Uterus (tissue), 4 donors: ENCODE measurements around the gene MYL11. TPM values are rescaled to one million over a fixed set of nuclear protein-coding genes. Genes with fewer than 3 reads are reported as not detected.
A peak's percentile ranks its signal among the peaks of the same experiment; 100 is the strongest.

ENCODE experiments used
- DNase-seq, 2 donors: peaks; one replicate each; pipeline ENCODE4 v3.0.0-alpha.2; 2019 to 2020
- H3K27ac ChIP-seq, 2 donors: fragments of 200-600 bp; sonication (generic); 1 replicate in 1 of 2; 2 replicates in 1 of 2; pipeline ENCODE4 v1.5.1; 2016 to 2018
- H3K27me3 ChIP-seq, 2 donors: fragments of 200-600 bp; sonication (generic); one replicate each; pipeline ENCODE4 v1.5.1; 2018 to 2019; ENCODE audit warnings: control low read depth in 1 of 2
- H3K36me3 ChIP-seq, 2 donors: fragments of 200-600 bp; sonication (generic); one replicate each; pipeline ENCODE4 v1.5.1; 2019; ENCODE audit warnings: control low read depth in 1 of 2
- H3K4me1 ChIP-seq, 2 donors: fragments of 200-600 bp; sonication (generic); one replicate each; pipeline ENCODE4 v1.5.1; 2018 to 2019; ENCODE audit warnings: control low read depth in 1 of 2
- H3K4me3 ChIP-seq, 2 donors: fragments of 200-600 bp; sonication (generic); 1 replicate in 1 of 2; 2 replicates in 1 of 2; pipeline ENCODE4 v1.5.1; 2018 to 2019; ENCODE audit warnings: mild to moderate bottlenecking in 1 of 2
- H3K9me3 ChIP-seq, 2 donors: fragments of 200-600 bp; sonication (generic); one replicate each; pipeline ENCODE4 v1.5.1; 2019; ENCODE audit warnings: control low read depth in 1 of 2
- CTCF ChIP-seq, 4 experiments: fragments of 200-600 bp in 2 of 4; fragments of 450-650 bp in 2 of 4; sonication (generic) in 2 of 4; IDR thresholded peaks; one replicate each; pipeline ENCODE4 v1.5.1; 2016 to 2019; ENCODE audit warnings: antibody characterized with exemption in 4 of 4, mild to moderate bottlenecking in 2 of 4, moderate library complexity in 1 of 4
- POLR2A ChIP-seq, 2 donors: fragments of 450-650 bp; IDR thresholded peaks; one replicate each; pipeline ENCODE4 v1.6.1; 2016; ENCODE audit warnings: antibody characterized with exemption in 2 of 2, mild to moderate bottlenecking in 1 of 2, moderate library complexity in 1 of 2
- intact Hi-C: fragments of 100-400 bp; cut with DNase I; formaldehyde crosslinking; loops from one replicate; pipeline ENCODE4 v1.15.1; 2023; ENCODE audit warnings: low total_unique reads
- total RNA-seq, 4 donors: library from RNA; depleted of rRNA in 3 of 4; stranded (reverse); fragments of >200 nt in 3 of 4; gene quantifications; one replicate each; pipeline versions ENCODE4 v1.1.0 to v1.2.4, GENCODE V29; 2014 to 2023
- donor health status: DM: yes; HTN: yes; CAD: no.

Gene MYL11
- total RNA-seq, 4 donors from 2014 or later, result 1.2 TPM; not detected in 3

GRCh38 chr16:30407102-30407803, 32.7 kb downstream of the MYL11 start, which contains the start of gene ZNF771:
Gene ZNF771, plus strand, starts transcription at chr16:30407606. Its CDS starts 448 bp downstream, at chr16:30408054.
- no peaks in the 10 kb centered on the region for H3K36me3 ChIP-seq
- H3K27ac ChIP-seq, result peak within 1 kb of the TSS; percentile 78 to 92
- peak; percentile 94 to 95 for DNase-seq
- peak within 1 kb of the TSS; percentile 71 to 75 for H3K4me3 ChIP-seq
- intact Hi-C loops, result no loop called here
- TF ChIP-seq POLR2A (IDR thresholded peaks at IDR 0.05), result peak; percentile 50 to 78
- no peak for TF ChIP-seq CTCF (IDR thresholded peaks at IDR 0.05)
- H3K27me3 ChIP-seq, result no peaks in the 10 kb centered on the region
- no peaks in the 10 kb centered on the region for H3K9me3 ChIP-seq
- H3K4me1 ChIP-seq, result peaks cover 9 to 13% of the 10 kb centered on the region in 2 donors

DNA sequence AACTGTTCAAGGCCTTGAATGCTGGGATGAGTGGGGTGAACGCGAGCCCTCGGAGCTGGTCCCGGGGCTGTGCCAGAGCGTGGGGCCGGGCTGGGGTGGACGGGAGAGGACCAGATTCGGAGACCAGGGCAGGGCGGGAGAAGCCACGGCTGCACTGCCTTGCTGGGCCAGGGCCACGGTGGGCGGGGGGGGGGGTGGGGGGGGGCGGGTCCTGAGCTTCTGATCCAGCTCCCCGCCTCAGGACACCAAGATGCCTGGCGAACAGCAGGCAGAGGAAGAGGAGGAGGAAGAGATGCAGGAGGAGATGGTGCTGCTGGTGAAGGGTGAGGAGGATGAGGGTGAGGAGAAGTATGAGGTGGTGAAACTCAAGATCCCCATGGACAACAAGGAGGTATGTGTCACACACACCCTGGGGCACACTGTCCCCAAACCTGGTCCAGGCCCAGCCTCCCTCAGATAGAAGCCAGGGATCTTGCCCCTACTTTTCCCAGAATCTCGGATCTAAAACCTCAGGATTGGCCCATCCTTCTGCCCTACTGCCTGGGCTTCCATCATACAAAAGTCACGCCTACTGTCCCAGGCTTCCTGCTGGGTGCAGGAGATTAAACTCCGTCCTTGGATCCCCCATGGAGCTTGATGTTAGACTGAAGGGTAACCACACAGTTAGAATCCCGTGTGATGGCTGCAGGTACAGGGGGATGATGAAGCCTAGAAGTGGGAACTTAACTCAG, 33.4 kb downstream of the MYL11 start:
- Histone ChIP-seq H3K9me3 (no peaks in the 10 kb centered on the region), H3K27me3 (no peaks in the 10 kb centered on the region), H3K4me3 (peak overlapping the region; percentile 71 to 75), H3K4me1 (peaks cover 9 to 13% of the 10 kb centered on the region in 2 donors), H3K36me3 (no peaks in the 10 kb centered on the region), H3K27ac (peak overlapping the region; percentile 78 to 92)
- no peak for DNase-seq
- intact Hi-C loops, result no loop called here
- TF ChIP-seq POLR2A (IDR thresholded peaks at IDR 0.05) (no peak), CTCF (IDR thresholded peaks at IDR 0.05) (no peak)

DNA sequence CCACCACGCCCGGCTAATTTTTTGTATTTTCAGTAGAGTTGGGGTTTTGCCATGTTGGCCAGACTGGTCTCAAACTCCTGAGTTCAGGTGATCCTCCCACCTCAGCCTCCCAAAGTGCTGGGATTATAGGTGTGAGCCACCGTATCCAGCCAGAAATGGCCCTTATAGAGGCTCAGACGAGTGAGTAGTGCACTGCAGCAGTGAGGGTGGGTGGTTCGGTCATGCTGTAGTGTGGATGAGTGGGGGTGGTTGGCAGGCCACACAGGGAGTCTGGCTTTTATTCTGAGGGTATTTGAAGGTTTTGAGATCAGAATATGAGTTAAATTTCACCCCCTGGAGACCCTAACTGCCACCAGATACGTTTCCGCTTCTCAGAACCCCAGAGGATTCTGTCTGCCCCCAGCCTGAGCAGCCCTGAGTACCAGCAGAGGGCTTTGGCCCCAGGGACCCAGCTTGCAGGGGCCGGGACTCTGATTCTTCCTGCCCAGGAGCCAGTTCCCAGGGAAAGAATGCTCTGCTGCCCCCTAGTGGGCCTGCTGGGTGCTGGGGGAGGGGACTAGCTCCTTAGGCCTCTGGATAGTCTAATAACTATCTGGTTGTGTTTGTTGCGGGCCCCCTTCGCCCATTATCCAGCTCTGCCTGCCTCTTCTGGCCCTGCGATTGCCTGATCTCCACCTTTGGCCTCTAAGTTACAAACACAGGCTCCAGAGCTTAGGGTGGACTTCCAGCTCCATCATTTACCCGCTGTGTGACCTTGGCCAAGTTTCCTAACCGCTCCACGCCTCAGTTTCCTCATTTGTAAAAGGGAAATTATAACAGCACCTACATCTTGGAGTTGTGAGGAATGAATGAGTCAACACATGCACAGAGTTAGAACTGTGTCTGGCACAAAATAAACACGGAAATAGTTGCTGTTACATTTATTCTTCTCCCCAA, 34.8 kb downstream of the MYL11 start:
- Histone ChIP-seq H3K36me3 (no peaks in the 10 kb centered on the region), H3K27me3 (no peaks in the 10 kb centered on the region), H3K27ac (peak overlapping the region; percentile 20 to 32), H3K9me3 (no peaks in the 10 kb centered on the region), H3K4me1 (peaks cover 9 to 13% of the 10 kb centered on the region in 2 donors), H3K4me3 (no peak overlapping the region)
- intact Hi-C loops, result no loop called here
- TF ChIP-seq POLR2A (IDR thresholded peaks at IDR 0.05) (no peak), CTCF (IDR thresholded peaks at IDR 0.05) (peak; percentile 90 to 95 (median 92))
- DNase-seq, result peak; percentile 90 to 91

DNA sequence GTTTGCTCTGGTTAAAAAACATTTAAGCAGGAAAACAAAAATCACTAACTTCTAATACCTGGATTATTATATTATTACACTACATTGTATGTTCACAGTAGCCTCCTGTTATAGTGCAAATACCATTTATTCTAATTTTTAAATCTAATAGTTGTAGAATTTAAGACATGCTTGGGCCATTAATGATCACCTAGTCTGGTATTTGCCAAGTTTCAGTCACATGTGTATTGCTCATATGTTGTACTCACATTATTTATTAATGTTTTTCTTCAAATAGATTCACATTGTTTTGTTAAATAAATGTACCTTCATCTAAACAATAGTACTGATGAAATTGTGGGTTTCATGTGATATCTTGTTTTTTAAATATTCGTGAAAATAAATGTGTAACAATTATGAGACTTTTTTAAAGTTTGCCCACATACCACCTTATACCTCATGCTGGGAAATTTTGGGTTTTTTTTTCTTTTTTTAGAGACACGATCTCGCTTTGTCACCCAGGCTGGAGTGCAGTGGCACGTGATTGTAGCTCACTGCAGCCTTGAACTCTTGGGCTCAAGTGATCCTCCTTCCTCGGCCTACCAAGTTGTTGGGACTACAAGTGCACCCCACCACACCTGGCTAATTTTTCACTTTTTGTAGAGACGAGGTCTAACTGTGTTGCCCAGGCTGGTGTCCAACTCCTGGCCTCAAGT, 38.7 kb downstream of the MYL11 start:
- Histone ChIP-seq H3K4me3 (no peak overlapping the region), H3K27ac (no peak overlapping the region), H3K9me3 (no peaks in the 10 kb centered on the region), H3K27me3 (no peaks in the 10 kb centered on the region), H3K36me3 (no peaks in the 10 kb centered on the region), H3K4me1 (peaks cover 9 to 10% of the 10 kb centered on the region in 2 donors)
- TF ChIP-seq POLR2A (IDR thresholded peaks at IDR 0.05) (no peak), CTCF (IDR thresholded peaks at IDR 0.05) (no peak)
- no peak for DNase-seq
- intact Hi-C loops, result no loop called here
